GM19240 (cell line): ENCODE results near the gene CTDSP2.
"Not testable (repeated sequence)": the region's sequence is repeated elsewhere in the genome, so short reads cannot be mapped to it uniquely, and the experiment has no call there.

Source experiments
- DNase-seq: peaks from one replicate; pipeline ENCODE4 v3.0.0; 2011; ENCODE audit warnings: low spot score; ENCODE audit not compliant: insufficient read length

CTDSP2 gene

DNA sequence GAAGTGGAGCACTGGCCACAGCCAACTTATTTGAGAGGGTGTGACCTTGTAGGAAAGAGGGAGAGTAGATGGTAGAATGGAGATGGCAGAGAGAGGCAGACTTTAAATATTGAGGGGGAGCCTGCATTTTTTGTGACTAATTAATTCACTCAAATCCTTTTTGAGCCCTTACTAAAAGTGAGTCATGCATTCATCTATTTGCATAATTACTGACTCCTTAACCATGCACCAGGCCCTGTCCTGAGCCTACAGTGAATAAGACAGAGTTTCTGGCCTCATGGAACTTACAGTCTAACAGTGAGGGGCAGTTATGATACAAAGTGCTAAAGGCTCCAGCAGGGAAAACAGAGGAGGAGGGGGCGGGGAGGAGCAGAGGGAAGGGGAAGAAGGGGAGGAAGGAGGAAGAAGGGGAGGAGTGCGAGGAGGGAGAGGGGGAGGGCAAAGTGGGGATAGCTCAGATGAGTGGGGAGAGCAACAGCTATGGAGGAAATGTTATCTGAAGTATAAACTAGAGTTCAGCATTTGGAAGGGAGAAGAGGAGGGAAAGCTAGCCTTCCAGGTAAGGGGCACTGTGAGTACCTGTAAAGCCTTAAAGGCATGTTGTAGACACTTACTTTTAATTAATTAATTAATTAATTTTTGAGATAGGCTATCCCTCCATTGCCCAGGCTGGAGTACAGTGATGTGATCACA is 7.5 kb upstream of the CTDSP2 start:
- no peak for DNase-seq

- DNase-seq = no peak
Measured at GRCh38 chr12:57852620-57853500, 6.3 kb upstream of the CTDSP2 start.

- no peak for DNase-seq
Measured at GRCh38 chr12:57852200-57852599, 5.7 kb upstream of the CTDSP2 start.

DNA sequence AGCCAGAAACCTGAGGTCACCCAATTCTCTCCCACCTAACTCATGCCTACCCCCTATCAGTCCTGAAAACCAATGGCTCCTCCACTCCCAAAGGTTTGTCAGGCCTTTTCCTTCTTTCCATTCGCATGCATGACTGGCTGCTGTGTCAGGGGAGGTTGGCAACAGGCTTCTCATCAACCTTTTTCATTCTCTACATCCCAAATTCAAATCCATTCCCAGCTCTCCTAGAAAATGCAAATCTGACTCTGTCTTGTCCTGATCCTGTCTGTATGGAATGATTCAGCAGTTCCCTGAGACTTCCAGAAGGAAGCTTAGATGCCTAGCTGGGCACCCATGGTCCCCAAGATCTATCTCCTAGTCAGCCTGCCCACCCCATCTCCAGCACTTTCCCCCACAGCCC is 5.0 kb upstream of the CTDSP2 start:
- DNase-seq = no peak

DNA sequence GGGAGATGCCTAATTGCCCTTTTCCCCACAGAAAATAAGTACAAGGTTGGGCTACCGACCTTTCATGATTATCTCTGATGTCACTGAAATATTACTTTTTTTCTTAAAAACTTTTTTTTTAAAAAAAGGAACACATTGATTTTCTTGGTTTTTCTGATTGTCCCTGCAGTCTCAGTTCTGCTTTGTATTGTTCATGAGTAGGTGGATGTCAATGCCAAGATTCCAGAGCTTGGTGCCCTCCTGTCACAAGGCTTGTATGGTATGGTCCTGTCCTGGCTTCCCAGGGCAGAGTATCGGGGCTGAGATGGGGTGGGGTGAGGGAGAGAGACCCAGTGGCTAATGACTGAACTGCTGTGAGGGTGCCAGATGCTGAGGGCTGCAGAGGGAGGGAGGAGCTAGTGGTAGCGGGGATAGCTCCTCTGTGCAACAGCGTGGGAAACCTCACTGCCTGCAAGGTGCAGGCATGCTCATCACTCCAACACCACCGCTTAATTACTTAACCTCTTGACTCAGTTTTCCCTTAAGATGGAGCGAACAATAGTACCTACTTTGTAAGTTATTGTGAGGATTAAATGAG is 4.4 kb upstream of the CTDSP2 start:
- DNase-seq = no peak

DNA sequence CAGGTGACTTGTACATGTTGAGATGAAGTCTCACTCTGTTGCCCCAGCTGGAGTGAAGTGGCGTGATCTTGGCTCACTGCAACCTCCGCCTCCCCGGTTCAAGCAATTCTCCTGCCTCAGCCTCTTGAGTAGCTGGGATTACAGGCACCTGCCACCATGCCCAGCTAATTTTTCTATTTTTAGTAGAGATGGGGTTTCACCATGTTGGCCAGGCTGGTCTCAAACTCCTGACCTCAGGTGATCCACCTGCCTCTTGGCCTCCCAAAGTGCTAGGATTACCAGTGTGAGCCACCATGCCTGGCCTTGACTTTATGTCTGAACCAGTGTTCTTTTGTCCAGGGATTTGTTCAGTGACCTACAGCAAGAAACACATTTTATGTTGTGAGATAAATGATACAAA is 2.9 kb upstream of the CTDSP2 start:
- not testable (repeated sequence) for DNase-seq

- DNase-seq = no peak
Measured at GRCh38 chr12:57849035-57849434, 2.5 kb upstream of the CTDSP2 start.

- DNase-seq = no peak
Measured at GRCh38 chr12:57848208-57848607, 1.7 kb upstream of the CTDSP2 start.

DNA sequence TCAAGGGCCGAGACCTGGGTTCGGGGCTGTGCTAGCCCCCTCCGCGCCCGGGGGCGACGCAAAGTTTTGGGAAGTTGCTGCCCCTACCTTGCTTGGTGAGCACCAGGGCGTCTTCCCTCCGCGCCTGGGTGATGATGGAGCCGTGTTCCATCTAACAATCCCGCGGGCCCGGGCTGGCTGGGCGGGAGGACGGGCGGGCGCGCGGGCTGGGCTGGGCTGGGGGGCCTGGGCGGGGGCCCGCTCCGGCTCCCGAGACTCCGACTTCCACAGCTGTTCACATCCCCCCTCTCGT is 298 bp downstream of the CTDSP2 start:
- DNase-seq = no peak

- no peak for DNase-seq
Measured at GRCh38 chr12:57845478-57846284, 848 bp downstream of the CTDSP2 start.

GRCh38 chr12:57844709-57845477 is 1.6 kb downstream of the CTDSP2 start:
- no peak for DNase-seq

DNA sequence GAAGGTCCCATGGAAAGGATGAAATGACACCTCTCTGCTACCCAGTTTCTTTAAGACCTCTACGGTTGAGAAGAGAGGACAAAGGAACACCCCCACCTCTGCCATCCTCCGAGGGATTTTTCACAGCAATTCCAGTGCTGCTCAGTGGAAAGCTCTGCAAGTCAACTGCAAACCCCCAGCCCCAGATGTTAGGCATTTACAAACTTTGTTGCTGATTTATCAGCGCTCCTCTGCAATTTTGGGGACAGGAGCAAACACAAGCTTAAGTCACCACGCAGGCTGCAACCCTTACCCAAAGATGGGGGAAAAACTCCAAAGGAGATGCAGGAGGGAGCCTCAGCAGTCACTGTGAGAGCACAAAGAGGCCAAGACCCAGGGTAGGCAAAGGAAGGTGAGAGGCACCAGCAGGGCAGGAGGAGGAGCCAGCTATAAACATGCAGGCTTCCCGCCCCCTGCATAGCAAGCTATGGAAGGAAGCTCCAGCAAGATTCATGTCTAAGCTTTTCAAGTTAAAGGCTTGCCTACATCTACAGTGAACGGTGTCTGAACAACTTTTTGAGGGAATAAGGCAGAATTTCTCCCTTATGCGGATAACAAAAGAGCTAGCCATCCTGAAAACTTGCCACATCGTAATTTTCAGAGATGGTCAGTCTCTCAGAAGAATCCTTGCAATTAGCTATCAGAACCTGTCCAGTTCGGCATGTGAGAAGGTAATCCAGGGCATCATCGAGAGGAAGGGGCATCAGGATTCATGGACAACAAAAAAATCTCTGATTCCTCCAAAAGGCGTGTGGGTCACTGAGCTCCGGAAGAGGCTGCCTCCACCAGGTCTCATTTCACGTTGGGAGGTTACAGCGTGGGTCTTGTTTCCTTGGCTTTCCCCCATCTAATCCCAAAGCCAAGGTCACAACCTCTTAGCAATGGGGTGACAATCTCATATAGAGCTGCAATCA is 3.9 kb downstream of the CTDSP2 start:
- DNase-seq = no peak

GRCh38 chr12:57841445-57841844 is 5.1 kb downstream of the CTDSP2 start:
- no peak for DNase-seq

DNA sequence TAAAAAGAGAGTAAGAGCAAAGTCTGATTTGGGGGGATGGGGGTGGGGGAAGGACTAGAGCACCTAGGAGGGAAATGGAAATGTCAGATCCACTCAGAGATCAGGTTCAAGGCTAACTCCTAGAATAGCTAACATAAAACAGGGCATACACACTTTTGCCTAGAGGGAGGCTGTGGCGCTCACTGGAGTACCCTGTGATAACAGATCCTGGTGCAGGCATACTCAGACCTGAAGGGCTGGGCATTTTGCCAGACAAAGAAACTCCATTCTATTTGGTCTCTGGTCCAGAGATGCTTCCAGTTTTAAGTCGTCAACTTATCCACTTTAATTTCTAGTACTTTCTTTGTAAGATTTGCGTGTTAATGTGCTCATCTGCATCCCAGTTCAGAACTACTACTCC is 5.8 kb downstream of the CTDSP2 start:
- no peak for DNase-seq

DNA sequence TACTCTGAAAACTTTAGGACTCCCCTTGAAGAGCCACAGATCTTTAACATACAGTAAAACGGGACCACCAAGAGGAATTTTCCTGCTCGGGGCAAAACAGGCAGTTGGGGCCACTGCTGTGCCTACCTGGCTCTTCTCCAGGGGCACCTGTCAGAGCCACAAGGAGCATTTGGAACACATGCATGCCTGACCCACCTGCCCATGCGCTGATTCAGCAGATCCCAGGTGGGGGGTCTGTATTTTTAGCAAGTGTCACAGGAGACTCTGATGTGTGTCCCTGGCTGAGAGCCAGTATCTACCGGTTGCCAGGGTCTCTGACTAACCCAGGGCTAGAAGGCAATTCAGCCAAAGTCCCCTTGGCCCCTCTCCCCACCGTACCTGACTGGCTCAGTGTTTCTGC is 6.5 kb downstream of the CTDSP2 start:
- no peak for DNase-seq

GRCh38 chr12:57838594-57839302 is 7.8 kb downstream of the CTDSP2 start:
- no peak for DNase-seq

DNA sequence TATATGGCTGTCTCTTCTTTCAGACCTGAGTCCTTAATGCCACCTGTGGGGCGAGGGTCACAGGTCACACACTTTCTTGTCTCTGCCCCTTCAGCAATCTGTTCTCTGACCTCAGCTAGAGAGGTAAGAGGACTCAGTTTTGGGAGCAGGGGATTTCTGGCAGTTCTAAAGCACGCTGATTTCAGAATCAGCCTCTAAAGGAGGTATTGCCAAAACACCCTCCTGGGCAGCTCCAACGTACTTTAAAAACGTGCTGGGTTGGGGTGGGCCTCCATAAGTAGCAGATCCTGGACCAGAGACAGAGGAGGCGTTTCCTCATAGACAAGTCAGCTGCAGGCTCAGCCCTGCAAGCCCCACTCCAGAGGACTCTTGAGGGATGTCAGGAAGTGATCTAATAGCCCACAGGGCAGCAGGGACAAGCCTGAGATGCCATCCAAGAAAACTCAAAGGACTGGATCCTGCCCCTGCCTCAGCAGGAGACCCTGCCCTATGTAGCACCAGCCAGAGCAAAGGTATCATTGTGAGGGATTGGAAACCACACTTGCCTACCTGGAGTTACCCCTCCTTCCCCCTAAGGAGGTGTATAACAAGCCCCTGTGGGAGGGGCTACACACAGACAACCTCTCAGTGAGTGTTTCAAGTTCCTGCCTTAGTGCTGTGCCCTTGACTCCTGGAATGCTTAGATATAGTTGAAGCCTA is 8.5 kb downstream of the CTDSP2 start:
- DNase-seq = no peak

DNA sequence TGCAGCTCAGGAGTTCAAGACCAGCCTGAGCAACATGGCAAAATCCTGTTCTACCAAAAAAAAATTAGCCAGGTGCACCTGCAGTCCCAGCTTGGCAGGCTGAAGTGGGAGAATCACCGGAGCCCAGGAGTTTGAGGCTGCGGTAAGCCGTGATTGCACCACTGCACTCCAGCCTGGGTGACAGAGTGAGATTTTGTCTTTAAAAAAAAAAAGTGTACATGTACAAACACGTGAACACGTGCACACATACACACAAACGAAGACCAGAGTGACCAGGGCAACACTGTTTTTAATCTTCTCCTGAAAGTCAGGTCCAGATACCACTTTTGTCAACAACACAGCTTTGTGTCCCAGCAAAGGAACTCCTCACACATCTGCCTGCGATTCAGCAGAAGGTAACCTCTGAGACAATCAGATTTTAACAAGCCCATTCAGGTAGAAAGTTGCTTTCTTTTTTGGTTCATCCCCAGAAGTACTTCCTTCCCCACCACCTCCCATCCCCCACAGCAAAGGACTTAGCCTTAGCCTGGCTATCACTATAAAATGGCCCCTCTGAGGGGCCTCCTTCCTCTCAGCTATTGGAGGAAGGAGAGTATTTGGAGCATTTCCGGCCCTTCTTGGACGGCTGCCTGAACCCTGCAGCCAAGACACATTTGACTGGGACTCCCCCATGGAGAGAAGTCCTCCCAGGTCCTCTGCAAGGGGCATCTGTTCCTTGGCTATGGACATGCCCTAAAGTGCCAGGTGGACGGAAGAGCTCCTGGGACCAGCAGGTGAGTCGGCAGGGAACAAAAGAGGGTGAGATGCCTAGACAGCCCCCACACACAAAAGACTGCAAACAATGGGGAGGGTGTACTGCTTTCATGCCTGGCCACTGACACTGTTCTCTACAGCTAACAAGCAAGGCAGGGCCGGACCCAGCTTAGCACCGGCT is 9.8 kb downstream of the CTDSP2 start:
- no peak for DNase-seq
